Activated T-cell treated with anti-CD3 and anti-CD28 coated beads, Interleukin-2, amount 50 U/mL, for 24 hours (primary cell): ENCODE measurements around the gene GNPTAB.

Experiments used
- DNase-seq: peaks from one replicate; pipeline ENCODE4 v3.0.0-alpha.2; 2020
- H3K27ac Mint-ChIP-seq: 2 replicates; pipeline ENCODE4 v1.8.0; 2020; ENCODE audit warnings: mild to moderate bottlenecking, mixed read lengths
- H3K27me3 Mint-ChIP-seq: 2 replicates; pipeline ENCODE4 v1.8.0; 2020; ENCODE audit warnings: mixed read lengths
- H3K36me3 Mint-ChIP-seq: 2 replicates; pipeline ENCODE4 v1.8.0; 2020; ENCODE audit warnings: low read depth, mixed read lengths
- H3K4me1 Mint-ChIP-seq: 2 replicates; pipeline ENCODE4 v1.8.0; 2020; ENCODE audit warnings: low read depth, mixed read lengths
- H3K4me3 Mint-ChIP-seq: 2 replicates; pipeline ENCODE4 v1.8.0; 2020; ENCODE audit warnings: mild to moderate bottlenecking, moderate library complexity, mixed read lengths
- H3K9me3 Mint-ChIP-seq: 2 replicates; pipeline ENCODE4 v1.8.0; 2020; ENCODE audit warnings: mixed read lengths

The GNPTAB gene

GRCh38 chr12:101780599-101780998 is 50.2 kb downstream of the GNPTAB start:
- Mint-ChIP-seq H3K9me3 (no peaks in the 10 kb centered on the region), H3K27me3 (no peaks in the 10 kb centered on the region), H3K4me1 (peaks cover 33% of the 10 kb centered on the region), H3K36me3 (peaks cover 78% of the 10 kb centered on the region), H3K4me3 (no peak overlapping the region), H3K27ac (peak overlapping the region; percentile 92)
- no peak for DNase-seq

GRCh38 chr12:101779626-101780025 is 51.1 kb downstream of the GNPTAB start:
- Mint-ChIP-seq H3K4me3 (no peak overlapping the region), H3K27ac (peak overlapping the region; percentile 28), H3K36me3 (peaks cover 70% of the 10 kb centered on the region), H3K27me3 (no peaks in the 10 kb centered on the region), H3K9me3 (no peaks in the 10 kb centered on the region), H3K4me1 (peaks cover 33% of the 10 kb centered on the region)
- DNase-seq: no peak

GRCh38 chr12:101779200-101779599 is 51.6 kb downstream of the GNPTAB start:
- Mint-ChIP-seq H3K9me3 (no peaks in the 10 kb centered on the region), H3K36me3 (peaks cover 66% of the 10 kb centered on the region), H3K27ac (peak overlapping the region; percentile 15), H3K4me1 (peaks cover 33% of the 10 kb centered on the region), H3K27me3 (no peaks in the 10 kb centered on the region), H3K4me3 (no peak overlapping the region)
- no peak for DNase-seq

- peak overlapping the region; percentile 39 for H3K27ac Mint-ChIP-seq
- no peaks in the 10 kb centered on the region for H3K27me3 Mint-ChIP-seq
- H3K9me3 Mint-ChIP-seq: no peaks in the 10 kb centered on the region
- H3K4me1 Mint-ChIP-seq: peaks cover 28% of the 10 kb centered on the region
- no peak for DNase-seq
- no peak overlapping the region for H3K4me3 Mint-ChIP-seq
- peaks cover 60% of the 10 kb centered on the region for H3K36me3 Mint-ChIP-seq
Measured at GRCh38 chr12:101777978-101778377, 52.8 kb downstream of the GNPTAB start.

- Mint-ChIP-seq H3K27me3 (no peaks in the 10 kb centered on the region), H3K4me3 (no peak overlapping the region), H3K4me1 (peaks cover 24% of the 10 kb centered on the region), H3K36me3 (peaks cover 59% of the 10 kb centered on the region), H3K9me3 (no peaks in the 10 kb centered on the region), H3K27ac (peak overlapping the region; percentile 38)
- DNase-seq: no peak
Measured at GRCh38 chr12:101777485-101777884, 53.3 kb downstream of the GNPTAB start.

GRCh38 chr12:101775816-101776215 is 54.9 kb downstream of the GNPTAB start:
- Mint-ChIP-seq H3K27ac (no peak overlapping the region), H3K9me3 (no peaks in the 10 kb centered on the region), H3K36me3 (peaks cover 67% of the 10 kb centered on the region)

GRCh38 chr12:101773650-101774162 is 57.1 kb downstream of the GNPTAB start:
- Mint-ChIP-seq H3K36me3 (peaks cover 65% of the 10 kb centered on the region), H3K4me1 (peaks cover 10% of the 10 kb centered on the region), H3K27ac (no peak overlapping the region), H3K27me3 (no peaks in the 10 kb centered on the region), H3K4me3 (no peak overlapping the region), H3K9me3 (no peaks in the 10 kb centered on the region)
- peak; percentile 64 for DNase-seq

More at GRCh38 chr12:101775816-101776215, 54.9 kb downstream of the GNPTAB start:
- DNase-seq: no peak
- no peaks in the 10 kb centered on the region for H3K27me3 Mint-ChIP-seq
- no peak overlapping the region for H3K4me3 Mint-ChIP-seq
- H3K4me1 Mint-ChIP-seq: peaks cover 14% of the 10 kb centered on the region

- no peaks in the 10 kb centered on the region for H3K9me3 Mint-ChIP-seq
Measured at GRCh38 chr12:101772012-101772775, 58.6 kb downstream of the GNPTAB start.

GRCh38 chr12:101769865-101770264 is 60.9 kb downstream of the GNPTAB start:
- Mint-ChIP-seq H3K9me3 (no peaks in the 10 kb centered on the region), H3K27ac (no peak overlapping the region), H3K36me3 (peaks cover 75% of the 10 kb centered on the region), H3K4me3 (no peak overlapping the region), H3K27me3 (no peaks in the 10 kb centered on the region), H3K4me1 (peaks cover 10% of the 10 kb centered on the region)
- DNase-seq: no peak

More at GRCh38 chr12:101772012-101772775, 58.6 kb downstream of the GNPTAB start:
- Mint-ChIP-seq H3K36me3 (peaks cover 69% of the 10 kb centered on the region), H3K4me3 (no peak overlapping the region), H3K4me1 (peaks cover 10% of the 10 kb centered on the region), H3K27ac (peak overlapping the region; percentile 50), H3K27me3 (no peaks in the 10 kb centered on the region)
- DNase-seq: no peak

GRCh38 chr12:101768781-101769180 is 62.0 kb downstream of the GNPTAB start:
- Mint-ChIP-seq H3K9me3 (no peaks in the 10 kb centered on the region), H3K27me3 (no peaks in the 10 kb centered on the region), H3K36me3 (peaks cover 86% of the 10 kb centered on the region), H3K4me3 (no peak overlapping the region), H3K4me1 (peaks cover 6% of the 10 kb centered on the region), H3K27ac (no peak overlapping the region)
- DNase-seq: no peak

GRCh38 chr12:101767537-101767936 is 63.2 kb downstream of the GNPTAB start:
- H3K27ac Mint-ChIP-seq: no peak overlapping the region

GRCh38 chr12:101764051-101764792 is 66.5 kb downstream of the GNPTAB start:
- DNase-seq: no peak
- no peak overlapping the region for H3K4me3 Mint-ChIP-seq
- peaks cover 81% of the 10 kb centered on the region for H3K36me3 Mint-ChIP-seq
- no peak overlapping the region for H3K27ac Mint-ChIP-seq
- no peaks in the 10 kb centered on the region for H3K9me3 Mint-ChIP-seq
- no peaks in the 10 kb centered on the region for H3K27me3 Mint-ChIP-seq
- no peaks in the 10 kb centered on the region for H3K4me1 Mint-ChIP-seq

More at GRCh38 chr12:101767537-101767936, 63.2 kb downstream of the GNPTAB start:
- H3K4me1 Mint-ChIP-seq: peaks cover 6% of the 10 kb centered on the region
- DNase-seq: no peak
- H3K27me3 Mint-ChIP-seq: no peaks in the 10 kb centered on the region
- peaks cover 89% of the 10 kb centered on the region for H3K36me3 Mint-ChIP-seq
- no peaks in the 10 kb centered on the region for H3K9me3 Mint-ChIP-seq
- no peak overlapping the region for H3K4me3 Mint-ChIP-seq

- Mint-ChIP-seq H3K27me3 (no peaks in the 10 kb centered on the region), H3K9me3 (no peaks in the 10 kb centered on the region), H3K36me3 (peaks cover 82% of the 10 kb centered on the region), H3K4me1 (no peaks in the 10 kb centered on the region), H3K4me3 (no peak overlapping the region), H3K27ac (peak overlapping the region; percentile 53)
- DNase-seq: no peak
Measured at GRCh38 chr12:101763246-101763931, 67.4 kb downstream of the GNPTAB start.

GRCh38 chr12:101761781-101762180 is 69.0 kb downstream of the GNPTAB start:
- H3K4me1 Mint-ChIP-seq: no peaks in the 10 kb centered on the region
- H3K27me3 Mint-ChIP-seq: no peaks in the 10 kb centered on the region
- H3K9me3 Mint-ChIP-seq: no peaks in the 10 kb centered on the region
- no peak overlapping the region for H3K4me3 Mint-ChIP-seq
- no peak overlapping the region for H3K27ac Mint-ChIP-seq
- peaks cover 76% of the 10 kb centered on the region for H3K36me3 Mint-ChIP-seq
- DNase-seq: no peak
